Smooth muscle cell (in vitro differentiated cells): ENCODE data around the gene TAF11L7. TPM values are rescaled to one million over a fixed set of nuclear protein-coding genes. Genes with fewer than 3 reads are reported as not detected.
"Not testable (repeated sequence)": the region's sequence is repeated elsewhere in the genome, so short reads cannot be mapped to it uniquely, and the experiment has no call there.

Experiments
- DNase-seq: peaks from one replicate; lab custom pipeline; 2025; ENCODE audit not compliant: unreplicated experiment; lab: John Stamatoyannopoulos, UW
- H2AFZ ChIP-seq: fragments of 200-600 bp; sonication (generic); 2 replicates; pipeline ENCODE4 v1.6.0; 2016; ENCODE audit warnings: antibody characterized with exemption, low read depth, mild to moderate bottlenecking
- H3F3A ChIP-seq: fragments of 200-600 bp; sonication (generic); 2 replicates; pipeline ENCODE4 v1.6.0; 2017; ENCODE audit warnings: antibody characterized with exemption, low read depth
- H3K27ac ChIP-seq: fragments of 200-600 bp; sonication (generic); 2 replicates; pipeline ENCODE4 v1.5.1; 2016; ENCODE audit warnings: low read depth, mild to moderate bottlenecking
- H3K27me3 ChIP-seq: fragments of 200-600 bp; sonication (generic); 2 replicates; pipeline ENCODE4 v1.6.1; 2016; ENCODE audit warnings: low read depth, mild to moderate bottlenecking
- H3K36me3 ChIP-seq: fragments of 200-600 bp; sonication (generic); 2 replicates; pipeline ENCODE4 v1.5.1; 2016; ENCODE audit warnings: low read depth
- H3K4me1 ChIP-seq: fragments of 200-600 bp; sonication (generic); 2 replicates; pipeline ENCODE4 v1.5.1; 2016; ENCODE audit warnings: low read depth
- H3K4me2 ChIP-seq: fragments of 200-600 bp; sonication (generic); 2 replicates; pipeline ENCODE4 v1.6.0; 2016; ENCODE audit warnings: mild to moderate bottlenecking
- H3K4me3 ChIP-seq: fragments of 200-600 bp; sonication (generic); 2 replicates; pipeline ENCODE4 v1.5.1; 2016; ENCODE audit warnings: mild to moderate bottlenecking
- H3K79me2 ChIP-seq: fragments of 200-600 bp; sonication (generic); 2 replicates; pipeline ENCODE4 v1.6.0; 2016; ENCODE audit warnings: low read depth, mild to moderate bottlenecking
- H3K9ac ChIP-seq: fragments of 200-600 bp; sonication (generic); 2 replicates; pipeline ENCODE4 v1.6.0; 2016; ENCODE audit warnings: low read depth
- H3K9me3 ChIP-seq: fragments of 200-600 bp; sonication (generic); replicated peaks from 2 replicates; pipeline ENCODE4 v1.5.1; 2016; ENCODE audit warnings: low read depth
- H4K20me1 ChIP-seq: fragments of 200-600 bp; sonication (generic); 2 replicates; pipeline ENCODE4 v1.6.0; 2016; ENCODE audit warnings: low read depth
- WGBS: methylation state at CpG from one replicate; pipeline ENCODE4 v1.1.7; 2016; ENCODE audit warnings: low lambda C conversion rate; 5-methylcytosine and 5-hydroxymethylcytosine counted together
- polyA plus RNA-seq: library from polyadenylated mRNA; unstranded; fragments of >200 nt; fragmentation: Nextera tagmentation; extraction: Ambion mirVana; gene quantifications from 2 replicates; pipeline ENCODE4 v1.2.1, GENCODE V29; 2016
- total RNA-seq: library from RNA; depleted of rRNA; stranded (reverse); fragments of >200 nt; gene quantifications from 2 replicates; pipeline ENCODE4 v1.2.3, GENCODE V29; 2014
- TF ChIP-seq, protein P1 (sequence below): fragments of 200-600 bp; sonication (generic); IDR thresholded peaks from 2 replicates; pipeline ENCODE4 v1.5.1; 2017; ENCODE audit warnings: borderline replicate concordance, mild to moderate bottlenecking, antibody characterized with exemption; ENCODE audit not compliant: insufficient read depth, poor library complexity, severe bottlenecking

The TAF11L7 gene
- total and polyA plus RNA-seq, 2 experiments from 2014 or later = not detected

GRCh38 chr5:17619354-17619753, 33.8 kb upstream of the TAF11L7 start:
- WGBS = 90% methylated on average over 3 of the region's 3 CpGs
- Histone ChIP-seq H3K4me2 (no peak overlapping the region), H3F3A (no peaks in the 10 kb centered on the region)

DNA sequence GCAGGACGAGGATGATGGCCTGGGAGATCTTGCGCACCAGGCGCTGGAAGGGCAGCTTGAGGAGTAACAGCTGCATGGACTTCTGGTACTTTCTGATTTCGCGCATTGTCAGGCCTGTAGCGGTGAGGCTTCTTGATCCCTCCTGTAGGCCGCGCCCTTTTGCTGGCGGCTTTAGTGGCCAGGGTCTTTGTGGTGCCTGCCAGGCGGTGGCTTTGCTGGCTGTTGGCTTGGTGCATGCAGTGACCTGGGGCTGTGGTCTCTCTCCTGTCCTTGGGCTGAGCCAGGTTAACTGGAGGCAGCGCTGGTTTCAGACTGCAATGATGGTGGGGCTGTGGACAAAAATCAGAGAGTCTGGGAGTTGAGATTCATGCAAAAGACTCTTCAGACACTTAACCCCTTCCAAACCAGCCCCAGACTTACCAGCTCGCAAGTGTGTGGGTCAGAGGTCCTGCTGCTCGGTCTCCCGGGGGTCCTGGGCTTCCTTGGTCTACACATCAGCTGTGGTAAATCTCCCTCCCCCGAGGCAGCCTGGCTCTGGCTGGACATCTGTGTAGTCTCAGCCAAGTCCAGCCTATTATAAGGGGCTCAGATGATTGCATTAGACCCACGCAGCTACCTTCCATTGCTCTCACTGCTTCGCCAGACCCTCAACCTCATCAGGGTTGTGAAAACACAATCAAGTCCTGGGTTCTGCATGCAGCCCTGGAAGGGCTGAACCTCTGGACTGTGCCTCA, 29.5 kb upstream of the TAF11L7 start:
- Histone ChIP-seq H3K4me2 (no peak overlapping the region), H3K4me1 (no peaks in the 10 kb centered on the region), H3K36me3 (no peaks in the 10 kb centered on the region), H3K9me3 (no peaks in the 10 kb centered on the region), H3K79me2 (no peaks in the 10 kb centered on the region), H3F3A (no peaks in the 10 kb centered on the region), H3K27ac (no peak overlapping the region), H3K4me3 (no peak overlapping the region), H2AFZ (no peak overlapping the region), H3K27me3 (no peaks in the 10 kb centered on the region), H4K20me1 (no peaks in the 10 kb centered on the region), H3K9ac (no peak overlapping the region)
- TF ChIP-seq, protein P1, sequence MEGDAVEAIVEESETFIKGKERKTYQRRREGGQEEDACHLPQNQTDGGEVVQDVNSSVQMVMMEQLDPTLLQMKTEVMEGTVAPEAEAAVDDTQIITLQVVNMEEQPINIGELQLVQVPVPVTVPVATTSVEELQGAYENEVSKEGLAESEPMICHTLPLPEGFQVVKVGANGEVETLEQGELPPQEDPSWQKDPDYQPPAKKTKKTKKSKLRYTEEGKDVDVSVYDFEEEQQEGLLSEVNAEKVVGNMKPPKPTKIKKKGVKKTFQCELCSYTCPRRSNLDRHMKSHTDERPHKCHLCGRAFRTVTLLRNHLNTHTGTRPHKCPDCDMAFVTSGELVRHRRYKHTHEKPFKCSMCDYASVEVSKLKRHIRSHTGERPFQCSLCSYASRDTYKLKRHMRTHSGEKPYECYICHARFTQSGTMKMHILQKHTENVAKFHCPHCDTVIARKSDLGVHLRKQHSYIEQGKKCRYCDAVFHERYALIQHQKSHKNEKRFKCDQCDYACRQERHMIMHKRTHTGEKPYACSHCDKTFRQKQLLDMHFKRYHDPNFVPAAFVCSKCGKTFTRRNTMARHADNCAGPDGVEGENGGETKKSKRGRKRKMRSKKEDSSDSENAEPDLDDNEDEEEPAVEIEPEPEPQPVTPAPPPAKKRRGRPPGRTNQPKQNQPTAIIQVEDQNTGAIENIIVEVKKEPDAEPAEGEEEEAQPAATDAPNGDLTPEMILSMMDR = no peak
- no peak for DNase-seq
- WGBS = 93% methylated on average over 17 of the region's 17 CpGs

More at GRCh38 chr5:17619354-17619753, 33.8 kb upstream of the TAF11L7 start:
- Histone ChIP-seq H3K27ac (no peak overlapping the region), H3K79me2 (no peaks in the 10 kb centered on the region), H3K27me3 (no peaks in the 10 kb centered on the region), H3K4me3 (no peak overlapping the region), H3K36me3 (no peaks in the 10 kb centered on the region), H4K20me1 (no peaks in the 10 kb centered on the region), H2AFZ (no peak overlapping the region), H3K4me1 (no peaks in the 10 kb centered on the region), H3K9ac (no peak overlapping the region), H3K9me3 (no peaks in the 10 kb centered on the region)
- TF ChIP-seq, protein P1 = no peak
- DNase-seq = no peak

DNA sequence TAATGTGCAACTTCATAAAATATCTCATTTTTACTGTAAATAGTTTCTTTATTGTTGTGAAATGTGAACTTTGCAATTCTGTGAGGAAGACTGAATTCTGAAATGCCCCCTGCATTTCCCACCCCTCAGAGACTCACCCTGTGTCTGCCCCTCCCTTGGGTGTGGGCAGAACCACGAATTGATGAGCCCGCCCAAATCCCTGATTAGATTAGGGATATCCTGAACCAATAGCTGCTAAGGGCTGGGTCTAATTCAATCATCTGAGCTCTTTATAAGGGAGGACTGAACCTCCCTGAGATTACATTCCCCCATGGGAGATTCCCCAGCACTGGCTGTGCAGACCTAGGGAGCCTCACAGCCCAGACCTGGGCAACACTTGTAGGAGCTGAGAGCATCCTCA, 24.5 kb upstream of the TAF11L7 start, which contains the start of gene TAF11L12:
Gene TAF11L12, plus strand, starts transcription at position 301 of the 400 bp plus-strand sequence.
- not testable (repeated sequence) for H3K4me3 ChIP-seq, DNase-seq, H2AFZ ChIP-seq, H3K4me2 ChIP-seq, H3K27ac ChIP-seq, H3F3A ChIP-seq, H4K20me1 ChIP-seq, H3K9me3 ChIP-seq, H3K27me3 ChIP-seq, H3K79me2 ChIP-seq, H3K4me1 ChIP-seq, H3K9ac ChIP-seq, H3K36me3 ChIP-seq
- whole genome bisulfite sequencing = 75% methylated on average over 2 of the region's 2 CpGs

- H3K4me2 ChIP-seq = not testable (repeated sequence)
Measured at GRCh38 chr5:17607461-17607860, 21.9 kb upstream of the TAF11L7 start.

More at GRCh38 chr5:17607461-17607860, 21.9 kb upstream of the TAF11L7 start:
- H2AFZ ChIP-seq, H3K9ac ChIP-seq, H3K27ac ChIP-seq, H4K20me1 ChIP-seq, H3K36me3 ChIP-seq, H3K4me1 ChIP-seq, DNase-seq, H3K4me3 ChIP-seq, H3K79me2 ChIP-seq, H3K9me3 ChIP-seq, H3F3A ChIP-seq, H3K27me3 ChIP-seq: not testable (repeated sequence)
- WGBS = 80% methylated on average over 4 of the region's 4 CpGs
